ENCODE results near the gene DIPK1C. TPM values are rescaled to one million over a fixed set of nuclear protein-coding genes. Genes with fewer than 3 reads are reported as not detected.

DIPK1C gene
- total RNA-seq, 4 donors from 2014 or later, result 0.12 to 9.1 TPM; not detected in 2

DNA sequence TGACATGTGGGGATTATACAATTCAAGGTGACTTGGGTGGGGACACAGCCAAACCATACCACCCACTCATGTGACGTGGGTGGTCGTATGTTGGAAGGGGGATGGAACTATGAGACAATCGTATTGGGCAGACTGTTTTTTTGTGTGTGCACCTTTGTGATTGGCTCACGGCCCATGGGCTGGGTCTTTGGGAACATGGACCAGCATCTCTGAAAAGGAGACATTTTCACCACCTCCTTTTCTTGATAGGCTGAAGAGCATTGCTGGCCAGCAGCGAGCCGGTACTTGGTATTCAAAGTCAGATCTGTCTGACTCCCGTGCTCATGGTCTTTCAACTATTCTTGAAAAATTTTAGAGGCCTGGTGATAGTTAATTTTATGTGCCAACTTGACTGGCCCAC is 62.1 kb downstream of the DIPK1C start:
- Histone ChIP-seq H3K27me3 (no peaks in the 10 kb centered on the region), H3K27ac (no peak overlapping the region), H3K4me1 (peaks cover 0 to 3% of the 10 kb centered on the region in 2 donors), H3K4me3 (no peak overlapping the region), H3K9me3 (no peaks in the 10 kb centered on the region), H3K36me3 (no peaks in the 10 kb centered on the region)
- TF ChIP-seq, protein P1, sequence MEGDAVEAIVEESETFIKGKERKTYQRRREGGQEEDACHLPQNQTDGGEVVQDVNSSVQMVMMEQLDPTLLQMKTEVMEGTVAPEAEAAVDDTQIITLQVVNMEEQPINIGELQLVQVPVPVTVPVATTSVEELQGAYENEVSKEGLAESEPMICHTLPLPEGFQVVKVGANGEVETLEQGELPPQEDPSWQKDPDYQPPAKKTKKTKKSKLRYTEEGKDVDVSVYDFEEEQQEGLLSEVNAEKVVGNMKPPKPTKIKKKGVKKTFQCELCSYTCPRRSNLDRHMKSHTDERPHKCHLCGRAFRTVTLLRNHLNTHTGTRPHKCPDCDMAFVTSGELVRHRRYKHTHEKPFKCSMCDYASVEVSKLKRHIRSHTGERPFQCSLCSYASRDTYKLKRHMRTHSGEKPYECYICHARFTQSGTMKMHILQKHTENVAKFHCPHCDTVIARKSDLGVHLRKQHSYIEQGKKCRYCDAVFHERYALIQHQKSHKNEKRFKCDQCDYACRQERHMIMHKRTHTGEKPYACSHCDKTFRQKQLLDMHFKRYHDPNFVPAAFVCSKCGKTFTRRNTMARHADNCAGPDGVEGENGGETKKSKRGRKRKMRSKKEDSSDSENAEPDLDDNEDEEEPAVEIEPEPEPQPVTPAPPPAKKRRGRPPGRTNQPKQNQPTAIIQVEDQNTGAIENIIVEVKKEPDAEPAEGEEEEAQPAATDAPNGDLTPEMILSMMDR (IDR thresholded peaks at IDR 0.05), result no peak
- TF ChIP-seq POLR2A (IDR thresholded peaks at IDR 0.05), result no peak
- no peak for DNase-seq
- intact Hi-C loops (cut with DNase I; ENCODE audit: low total_unique reads), result no loop called here

DNA sequence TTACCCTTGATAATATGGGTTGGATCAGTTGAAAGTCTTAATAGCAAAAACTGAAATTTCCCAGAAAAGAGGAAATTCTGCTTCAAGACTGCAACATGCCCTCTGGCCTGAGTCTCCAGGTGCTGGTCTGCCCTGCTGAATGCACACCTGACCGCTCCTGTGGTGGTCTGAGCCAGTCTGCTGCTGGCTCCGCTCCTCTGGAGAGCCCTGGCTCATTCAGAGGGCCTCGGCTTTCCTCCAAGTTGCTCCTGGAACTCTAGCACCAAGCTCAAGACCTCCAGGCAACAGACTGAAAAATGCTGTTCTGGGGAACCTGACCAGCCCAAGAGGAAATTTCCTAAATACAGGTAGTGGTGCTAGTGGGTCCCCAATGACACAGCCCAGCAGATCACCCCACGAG is 64.8 kb downstream of the DIPK1C start:
- TF ChIP-seq POLR2A (IDR thresholded peaks at IDR 0.05), result no peak
- no peak for DNase-seq

DNA sequence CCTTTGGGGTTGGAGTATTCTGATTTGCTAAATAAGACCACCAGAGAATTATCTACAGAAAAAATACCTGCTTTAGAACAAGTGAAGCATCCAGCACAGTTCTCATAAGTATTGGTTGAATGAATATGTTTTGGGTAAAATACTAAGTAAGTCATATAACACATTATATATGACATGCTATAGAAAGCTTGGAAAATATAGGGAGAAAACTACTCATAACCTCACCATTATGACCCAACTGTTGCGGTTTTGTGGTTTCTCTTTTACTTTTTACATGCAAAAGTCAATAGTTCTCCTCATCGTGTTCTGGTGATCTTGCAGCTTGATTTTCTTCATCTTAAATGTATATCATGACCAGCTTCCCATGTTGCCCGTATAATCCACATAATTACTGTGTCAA is 66.2 kb downstream of the DIPK1C start:
- TF ChIP-seq POLR2A (IDR thresholded peaks at IDR 0.05), result no peak
- TF ChIP-seq, protein P1 (IDR thresholded peaks at IDR 0.05), result no peak
- DNase-seq, result no peak
- intact Hi-C loops (cut with DNase I; ENCODE audit: low total_unique reads), result no loop called here
- H3K27me3 ChIP-seq, result no peaks in the 10 kb centered on the region
- H3K4me1 ChIP-seq, result peaks cover 2 to 10% of the 10 kb centered on the region in 2 donors
- no peak overlapping the region for H3K27ac ChIP-seq
- no peak overlapping the region for H3K4me3 ChIP-seq
- H3K9me3 ChIP-seq, result no peaks in the 10 kb centered on the region
- H3K36me3 ChIP-seq, result no peaks in the 10 kb centered on the region

More for the DNA sequence above, 64.8 kb downstream of the DIPK1C start:
- Histone ChIP-seq H3K27ac (no peak overlapping the region), H3K4me1 (peaks cover 0 to 3% of the 10 kb centered on the region in 2 donors), H3K36me3 (no peaks in the 10 kb centered on the region), H3K4me3 (no peak overlapping the region), H3K9me3 (no peaks in the 10 kb centered on the region), H3K27me3 (no peaks in the 10 kb centered on the region)
- intact Hi-C loops (cut with DNase I; ENCODE audit: low total_unique reads), result no loop called here

DNA sequence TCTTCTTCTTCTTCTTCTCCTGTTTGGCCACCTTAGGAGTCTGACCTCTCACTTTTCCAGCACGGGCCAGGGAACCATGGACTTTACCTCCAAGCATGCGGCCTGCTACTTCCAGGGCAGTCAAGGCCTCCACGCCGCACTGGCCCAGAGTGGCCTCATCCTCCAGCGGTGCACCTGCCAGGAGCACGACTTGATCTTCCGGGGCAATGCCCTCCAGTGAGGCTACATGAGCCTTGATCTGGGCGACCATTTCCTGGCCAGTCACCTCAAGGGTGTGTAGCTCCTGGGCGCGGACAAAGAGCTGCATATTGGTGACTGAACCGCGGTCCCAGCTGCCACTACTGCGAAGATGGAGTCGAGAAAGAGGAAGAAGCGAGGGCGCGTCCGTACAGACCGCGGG is 67.1 kb downstream of the DIPK1C start:
- H3K4me3 ChIP-seq, result no peak overlapping the region
- intact Hi-C loops (cut with DNase I; ENCODE audit: low total_unique reads), result no loop called here
- H3K9me3 ChIP-seq, result no peaks in the 10 kb centered on the region
- no peaks in the 10 kb centered on the region for H3K27me3 ChIP-seq
- no peaks in the 10 kb centered on the region for H3K36me3 ChIP-seq
- TF ChIP-seq, protein P1 (IDR thresholded peaks at IDR 0.05), result no peak
- no peak for TF ChIP-seq POLR2A (IDR thresholded peaks at IDR 0.05)
- peaks cover 0 to 10% of the 10 kb centered on the region in 2 donors for H3K4me1 ChIP-seq
- DNase-seq, result no peak
- no peak overlapping the region for H3K27ac ChIP-seq

DNA sequence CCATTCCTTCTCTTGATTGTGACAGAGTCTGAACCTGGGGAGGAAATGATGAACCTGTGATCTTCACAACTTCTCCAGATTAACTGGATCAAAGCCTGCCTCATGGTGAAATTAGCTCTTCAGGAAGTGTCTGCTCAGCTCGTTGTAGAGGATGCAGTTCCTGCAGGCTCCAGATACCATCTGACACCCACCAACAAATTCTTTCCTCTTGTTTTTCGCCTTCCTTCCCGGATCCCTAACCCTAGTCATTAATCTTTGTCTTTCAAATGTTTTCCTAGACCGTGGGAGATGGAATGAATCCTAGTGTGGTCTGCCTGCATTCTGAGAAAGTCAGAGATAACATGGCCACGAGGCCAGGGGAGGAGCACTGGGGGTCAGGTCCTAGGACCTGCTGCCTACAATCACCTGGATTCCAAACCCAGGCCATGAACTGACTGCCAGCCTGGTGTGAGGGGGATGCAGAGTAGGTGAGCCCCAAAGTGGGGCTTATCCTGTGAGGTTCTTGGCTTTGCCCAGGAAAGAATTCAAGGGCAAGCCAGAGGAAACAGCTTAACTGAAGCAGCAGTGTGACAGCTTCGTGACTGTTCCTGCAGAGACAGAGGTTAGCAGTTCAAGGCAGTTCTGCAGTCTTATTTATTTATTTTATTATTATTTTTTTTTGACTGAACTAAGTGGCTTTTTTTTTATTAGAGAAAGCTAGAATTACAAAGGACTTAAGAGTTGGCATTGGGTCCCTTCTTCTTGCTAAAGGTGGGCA is 67.8 kb downstream of the DIPK1C start:
- H3K27ac ChIP-seq, result peak overlapping the region in 1 of 2 donors; percentile 74
- H3K9me3 ChIP-seq, result no peaks in the 10 kb centered on the region
- no peak for TF ChIP-seq POLR2A (IDR thresholded peaks at IDR 0.05)
- TF ChIP-seq, protein P1 (IDR thresholded peaks at IDR 0.05), result no peak
- H3K36me3 ChIP-seq, result no peaks in the 10 kb centered on the region
- intact Hi-C loops (cut with DNase I; ENCODE audit: low total_unique reads), result no loop called here
- H3K4me1 ChIP-seq, result peaks cover 0 to 10% of the 10 kb centered on the region in 2 donors
- H3K4me3 ChIP-seq, result no peak overlapping the region
- no peak for DNase-seq
- H3K27me3 ChIP-seq, result no peaks in the 10 kb centered on the region
